GM12878 (cell line): ENCODE data around the gene LIMS1. TPM values are rescaled to one million over a fixed set of nuclear protein-coding genes. Genes with fewer than 3 reads are reported as not detected.

Experiments
- BMI1 ChIP-seq: fragments of 450-650 bp; IDR thresholded peaks from 2 replicates; pipeline ENCODE4 v1.6.1; 2016; ENCODE audit warnings: mild to moderate bottlenecking, moderate library complexity, borderline replicate concordance
- CEBPZ ChIP-seq: fragments of 150-350 bp; IDR thresholded peaks from 2 replicates; pipeline ENCODE4 v1.6.1; 2016; ENCODE audit warnings: low read depth, low read length
- FOS ChIP-seq: IDR thresholded peaks from 3 replicates; pipeline ENCODE4 v1.6.1; 2011; ENCODE audit warnings: borderline replicate concordance; ENCODE audit not compliant: insufficient read length; ENCODE audit errors: extremely low read depth
- FOXK2 ChIP-seq: fragments of 450-650 bp; IDR thresholded peaks from 2 replicates; pipeline ENCODE4 v1.6.1; 2017; ENCODE audit warnings: mild to moderate bottlenecking, moderate library complexity
- HDGF ChIP-seq: fragments of 450-650 bp; IDR thresholded peaks from 2 replicates; pipeline ENCODE4 v1.6.1; 2016; ENCODE audit warnings: antibody characterized with exemption
- HSF1 ChIP-seq: fragments of 150-350 bp; IDR thresholded peaks from 2 replicates; pipeline ENCODE4 v1.6.1; 2014; ENCODE audit warnings: mild to moderate bottlenecking, low read depth, low read length
- KAT2A ChIP-seq: conservative IDR thresholded peaks from 2 replicates; pipeline ENCODE4 v1.6.1; 2011; ENCODE audit warnings: low read depth, low read length; ENCODE audit not compliant: control insufficient read depth
- MYB ChIP-seq: fragments of 150-350 bp; IDR thresholded peaks from 2 replicates; pipeline ENCODE4 v1.6.1; 2014; ENCODE audit warnings: mild to moderate bottlenecking, low read depth, low read length, borderline replicate concordance
- NBN ChIP-seq: fragments of 450-650 bp; IDR thresholded peaks from 2 replicates; pipeline ENCODE4 v1.6.1; 2016
- NFIC ChIP-seq: IDR thresholded peaks from 2 replicates; pipeline ENCODE4 v1.6.1; 2012; ENCODE audit warnings: low read depth, mild to moderate bottlenecking, inconsistent platforms, low read length, moderate library complexity
- NKRF ChIP-seq: fragments of 450-650 bp; conservative IDR thresholded peaks from 2 replicates; pipeline ENCODE4 v1.6.1; 2017; ENCODE audit warnings: mild to moderate bottlenecking, moderate library complexity
- NR2C2 ChIP-seq: IDR thresholded peaks from 2 replicates; pipeline ENCODE4 v1.6.1; 2011; ENCODE audit warnings: borderline replicate concordance, low read depth; ENCODE audit not compliant: control insufficient read depth, insufficient read length
- PML ChIP-seq: IDR thresholded peaks from 2 replicates; pipeline ENCODE4 v1.6.1; 2012; ENCODE audit warnings: low read length, inconsistent platforms
- POLR2A ChIP-seq: IDR thresholded peaks from 2 replicates; pipeline ENCODE4 v1.6.1; 2011; ENCODE audit warnings: low read depth, mild to moderate bottlenecking, low read length
- RAD51 ChIP-seq: fragments of 450-650 bp; IDR thresholded peaks from 2 replicates; pipeline ENCODE4 v1.6.1; 2016; ENCODE audit warnings: moderate library complexity, mild to moderate bottlenecking, inconsistent platforms
- RUNX3 ChIP-seq: IDR thresholded peaks from 2 replicates; pipeline ENCODE4 v1.6.1; 2012; ENCODE audit warnings: low read length, inconsistent platforms
- SMAD1 ChIP-seq: fragments of 450-650 bp; IDR thresholded peaks from 2 replicates; pipeline ENCODE4 v1.6.1; 2018; ENCODE audit warnings: mild to moderate bottlenecking, low read depth; ENCODE audit not compliant: partially characterized antibody
- SMARCA5 ChIP-seq: fragments of 450-650 bp; IDR thresholded peaks from 2 replicates; pipeline ENCODE4 v1.6.1; 2017; ENCODE audit warnings: mild to moderate bottlenecking
- SMC3 ChIP-seq: IDR thresholded peaks from 2 replicates; pipeline ENCODE4 v1.6.1; 2011; ENCODE audit warnings: low read length, improper control_type of control experiment, borderline replicate concordance
- SPI1 ChIP-seq: IDR thresholded peaks from 2 replicates; pipeline ENCODE4 v1.6.1; 2011; ENCODE audit warnings: low read depth, mild to moderate bottlenecking, low read length, moderate library complexity, borderline replicate concordance; ENCODE audit not compliant: insufficient read depth
- SREBF2 ChIP-seq: IDR thresholded peaks from 2 replicates; pipeline ENCODE4 v1.6.1; 2012; ENCODE audit warnings: mild to moderate bottlenecking, low read length
- SRF ChIP-seq, 2 experiments: IDR thresholded peaks; 2 replicates each; pipeline ENCODE4 v1.6.1; 2011; ENCODE audit warnings: low read depth in 2 of 2, low read length in 2 of 2, mild to moderate bottlenecking in 1 of 2, moderate library complexity in 1 of 2
- SUZ12 ChIP-seq: fragments of 200-600 bp; sonication (generic); IDR thresholded peaks from one replicate; pipeline ENCODE4 v1.6.1; 2018; ENCODE audit warnings: antibody characterized with exemption, mild to moderate bottlenecking; ENCODE audit not compliant: unreplicated experiment
- TCF7 ChIP-seq: IDR thresholded peaks from 2 replicates; pipeline ENCODE4 v1.6.1; 2014; ENCODE audit warnings: antibody characterized with exemption, borderline replicate concordance
- USF1 ChIP-seq: IDR thresholded peaks from 2 replicates; pipeline ENCODE4 v1.6.1; 2011; ENCODE audit warnings: borderline replicate concordance, low read depth, mild to moderate bottlenecking, moderate library complexity, mixed read lengths, low read length; ENCODE audit not compliant: insufficient read depth; ENCODE audit errors: extremely low read length
- ZBED1 ChIP-seq: IDR thresholded peaks from 2 replicates; pipeline ENCODE4 v1.6.1; 2016; ENCODE audit warnings: borderline replicate concordance
- ZNF384 ChIP-seq: IDR thresholded peaks from 2 replicates; pipeline ENCODE4 v1.6.1; 2012; ENCODE audit warnings: low read depth, mild to moderate bottlenecking, low read length, improper control_type of control experiment, borderline replicate concordance
- polyA plus RNA-seq, 11 experiments: library from polyadenylated mRNA; depleted of rRNA in 4 of 11; unstranded in 6 of 11; stranded (reverse) in 5 of 11; fragments of >200 nt; fragmentation: Nextera tagmentation in 4 of 11; fragmentation: Illumina TruSeq in 1 of 11; extraction: Ambion mirVana in 4 of 11; extraction: Trizol in 1 of 11; gene quantifications; 1 replicate in 1 of 11; 2 replicates in 10 of 11; pipeline versions ENCODE4 v1.2.1 to v1.2.3, GENCODE V29; 2011 to 2016; ENCODE audit warnings: inconsistent platforms in 2 of 11, missing spikeins in 2 of 11, low read depth in 1 of 11
- total RNA-seq, 4 experiments: library from RNA; depleted of rRNA in 3 of 4; stranded (reverse); fragments of >200 nt in 3 of 4; fragmentation: Illumina TruSeq in 1 of 4; extraction: Trizol in 1 of 4; gene quantifications; 2 replicates each; pipeline versions ENCODE4 v1.2.1 to v1.2.3, GENCODE V29; 2013 to 2021

The LIMS1 gene
- total and polyA plus RNA-seq, 10 of the 15 experiments (the other 5 are each of a cell fraction or from before 2014, with no cell fraction given), result 15.7 to 98.1 (median 43.9) TPM

- TF ChIP-seq ZNF384, result peak; percentile 54; the same call in 1 of the 2 replicates
- no peak for TF ChIP-seq SMAD1
- no peak for TF ChIP-seq POLR2A
- no peak for TF ChIP-seq SMARCA5
- TF ChIP-seq BMI1, result no peak
- TF ChIP-seq RUNX3, result peak; percentile 74
- no peak for TF ChIP-seq KAT2A
- no peak for TF ChIP-seq HSF1
- TF ChIP-seq NFIC, result peak; percentile 66
- TF ChIP-seq TCF7, result no peak
- no peak for TF ChIP-seq FOS
- TF ChIP-seq MYB, result no peak
- no peak for TF ChIP-seq CEBPZ
- no peak for TF ChIP-seq RAD51
- TF ChIP-seq FOXK2, result no peak
- TF ChIP-seq HDGF, result no peak
- TF ChIP-seq SREBF2, result no peak
- TF ChIP-seq USF1, result no peak
- TF ChIP-seq SUZ12, result no peak
- no peak for TF ChIP-seq SMC3
- no peak for TF ChIP-seq NR2C2
- TF ChIP-seq SRF (IDR thresholded peaks at IDR 0.05; ENCODE audit: low read depth in 2 of 2, low read length in 2 of 2), result no peak
- 0 out of 2 replicates have a peak, but pooled peaks have one; percentile 50 for TF ChIP-seq NBN
- no peak for TF ChIP-seq PML
- peak; percentile 94 for TF ChIP-seq SPI1
- TF ChIP-seq NKRF, result no peak
- TF ChIP-seq ZBED1, result peak; percentile 52; the same call in 1 of the 2 replicates
These were observed 95.1 kb downstream of the LIMS1 start (continued) for GRCh38 chr2:108629417-108629816.
